OCI-LY3 (cell line): ENCODE measurements around the gene RAB25.

Experiments used
- H2AFZ ChIP-seq: fragments of 200-600, 300-600 bp; shearing (Covaris generic); 2 replicates; pipeline ENCODE4 v1.6.0; 2014; ENCODE audit warnings: antibody characterized with exemption, low read depth, low read length
- H3K27ac ChIP-seq: fragments of 200-600, 300-600 bp; sonication (generic); 2 replicates; pipeline ENCODE4 v1.5.1; 2014; ENCODE audit warnings: mild to moderate bottlenecking, low read length, moderate library complexity, mixed read lengths
- H3K27me3 ChIP-seq: fragments of 200-600, 300-600 bp; sonication (generic); 2 replicates; pipeline ENCODE4 v1.6.1; 2014; ENCODE audit warnings: low read depth, low read length, mixed read lengths
- H3K36me3 ChIP-seq: fragments of 200-600, 300-600 bp; sonication (generic); replicated peaks from 2 replicates; pipeline ENCODE3; 2014; ENCODE audit warnings: low read depth, low read length, mixed read lengths
- H3K4me1 ChIP-seq: fragments of 300-600, 200-600 bp; sonication (generic); 2 replicates; pipeline ENCODE4 v1.6.1; 2014; ENCODE audit warnings: low read length, mixed read lengths
- H3K4me2 ChIP-seq: fragments of 200-600, 300-600 bp; sonication (generic); 2 replicates; pipeline ENCODE4 v1.6.1; 2014; ENCODE audit warnings: low read length, mixed read lengths
- H3K4me3 ChIP-seq: fragments of 300-600, 200-600 bp; sonication (generic); 2 replicates; pipeline ENCODE4 v1.5.1; 2014; ENCODE audit warnings: antibody characterized with exemption, mild to moderate bottlenecking, low read length, moderate library complexity
- H3K79me2 ChIP-seq: fragments of 300-600, 200-600 bp; shearing (Covaris generic); 2 replicates; pipeline ENCODE4 v1.6.1; 2014; ENCODE audit warnings: mild to moderate bottlenecking, low read length, mixed read lengths
- H3K9ac ChIP-seq: fragments of 300-600, 200-600 bp; shearing (Covaris generic); 2 replicates; pipeline ENCODE4 v1.6.0; 2014; ENCODE audit warnings: mild to moderate bottlenecking, low read length, moderate library complexity
- H3K9me3 ChIP-seq: fragments of 200-600, 300-600 bp; shearing (Covaris generic); 2 replicates; pipeline ENCODE4 v1.6.1; 2014; ENCODE audit warnings: low read length, mixed read lengths; ENCODE audit not compliant: insufficient read depth
- H4K20me1 ChIP-seq: fragments of 200-600, 300-600 bp; sonication (generic); 2 replicates; pipeline ENCODE4 v1.6.1; 2016; ENCODE audit warnings: low read length, mixed read lengths; ENCODE audit not compliant: insufficient read depth
- EZH2phosphoT487 ChIP-seq: fragments of 200-600 bp; shearing (Covaris generic); IDR thresholded peaks from 2 replicates; pipeline ENCODE4 v1.6.1; 2018; ENCODE audit warnings: antibody characterized with exemption, mixed run types, low read depth
- TF ChIP-seq, protein P1 (sequence below): fragments of 200-600, 300-600 bp; sonication (generic); IDR thresholded peaks from 2 replicates; pipeline ENCODE4 v1.5.1; 2014; ENCODE audit warnings: antibody characterized with exemption, low read length, low read depth

The RAB25 gene

DNA sequence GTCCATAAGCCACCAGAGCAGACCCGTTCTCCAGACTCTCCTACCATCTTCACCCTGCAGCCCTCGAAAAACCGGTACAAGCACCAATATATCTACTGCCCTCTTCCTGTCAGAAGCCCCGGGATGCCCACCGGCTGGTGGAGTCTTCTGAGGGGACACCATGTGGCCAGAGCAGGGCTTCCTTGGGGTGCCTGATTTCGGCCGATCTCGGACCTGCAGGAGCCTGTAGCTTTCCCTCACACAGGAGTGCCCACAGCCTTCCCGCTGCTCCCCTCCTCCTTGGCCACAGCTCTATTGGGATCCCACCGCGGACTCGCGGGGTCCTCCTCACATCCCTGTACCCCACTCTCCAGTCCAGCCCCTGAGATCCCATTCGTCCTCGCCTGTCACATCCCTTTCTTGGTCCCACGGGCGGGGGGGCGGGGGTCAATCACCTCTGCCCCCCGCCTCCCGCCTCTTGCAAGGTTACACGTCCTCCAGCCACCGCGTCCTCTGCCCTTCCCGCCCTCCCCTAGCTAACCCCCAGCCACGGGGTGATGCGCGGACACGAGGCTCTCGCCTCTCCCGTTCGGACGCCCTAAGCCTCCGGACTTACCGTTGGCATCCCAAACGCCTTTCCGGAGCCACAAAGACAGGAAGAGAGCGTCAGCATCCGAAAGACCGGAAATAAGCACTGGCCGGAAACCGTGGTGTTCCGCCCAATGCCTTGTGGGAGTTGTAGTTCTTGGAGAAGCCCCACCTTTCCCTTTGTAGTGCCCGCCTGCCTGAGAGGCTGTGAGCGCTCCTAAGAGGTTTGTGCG lies 40.5 kb upstream of the RAB25 start, which contains the start of gene SSR2:
SSR2 (minus strand) TSS at position 659 of the 800 bp plus-strand sequence. CDS start 784 bp downstream, outside the sequence.
- peak within 1 kb of the TSS; percentile 16; the same call in 1 of the 2 replicates for H3K27ac ChIP-seq
- H3K9me3 ChIP-seq, result no peaks in the 10 kb centered on the region
- H3K4me2 ChIP-seq, result peak within 1 kb of the TSS; percentile 91
- peak within 1 kb of the TSS; percentile 79 for H3K4me3 ChIP-seq
- peaks cover 22% of the 10 kb centered on the region for H3K36me3 ChIP-seq
- H3K79me2 ChIP-seq, result peaks cover 24% of the 10 kb centered on the region
- H3K27me3 ChIP-seq, result peaks cover 5% of the 10 kb centered on the region; the same call in 1 of the 2 replicates
- H2AFZ ChIP-seq, result peak within 1 kb of the TSS; percentile 94
- peak within 1 kb of the TSS; percentile 70 for H3K9ac ChIP-seq
- TF ChIP-seq EZH2phosphoT487, result no peak
- TF ChIP-seq, protein P1, sequence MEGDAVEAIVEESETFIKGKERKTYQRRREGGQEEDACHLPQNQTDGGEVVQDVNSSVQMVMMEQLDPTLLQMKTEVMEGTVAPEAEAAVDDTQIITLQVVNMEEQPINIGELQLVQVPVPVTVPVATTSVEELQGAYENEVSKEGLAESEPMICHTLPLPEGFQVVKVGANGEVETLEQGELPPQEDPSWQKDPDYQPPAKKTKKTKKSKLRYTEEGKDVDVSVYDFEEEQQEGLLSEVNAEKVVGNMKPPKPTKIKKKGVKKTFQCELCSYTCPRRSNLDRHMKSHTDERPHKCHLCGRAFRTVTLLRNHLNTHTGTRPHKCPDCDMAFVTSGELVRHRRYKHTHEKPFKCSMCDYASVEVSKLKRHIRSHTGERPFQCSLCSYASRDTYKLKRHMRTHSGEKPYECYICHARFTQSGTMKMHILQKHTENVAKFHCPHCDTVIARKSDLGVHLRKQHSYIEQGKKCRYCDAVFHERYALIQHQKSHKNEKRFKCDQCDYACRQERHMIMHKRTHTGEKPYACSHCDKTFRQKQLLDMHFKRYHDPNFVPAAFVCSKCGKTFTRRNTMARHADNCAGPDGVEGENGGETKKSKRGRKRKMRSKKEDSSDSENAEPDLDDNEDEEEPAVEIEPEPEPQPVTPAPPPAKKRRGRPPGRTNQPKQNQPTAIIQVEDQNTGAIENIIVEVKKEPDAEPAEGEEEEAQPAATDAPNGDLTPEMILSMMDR, result 0 out of 2 replicates have a peak, but pooled peaks have one; percentile 13
- peaks cover 13% of the 10 kb centered on the region for H3K4me1 ChIP-seq
- H4K20me1 ChIP-seq, result no peaks in the 10 kb centered on the region

DNA sequence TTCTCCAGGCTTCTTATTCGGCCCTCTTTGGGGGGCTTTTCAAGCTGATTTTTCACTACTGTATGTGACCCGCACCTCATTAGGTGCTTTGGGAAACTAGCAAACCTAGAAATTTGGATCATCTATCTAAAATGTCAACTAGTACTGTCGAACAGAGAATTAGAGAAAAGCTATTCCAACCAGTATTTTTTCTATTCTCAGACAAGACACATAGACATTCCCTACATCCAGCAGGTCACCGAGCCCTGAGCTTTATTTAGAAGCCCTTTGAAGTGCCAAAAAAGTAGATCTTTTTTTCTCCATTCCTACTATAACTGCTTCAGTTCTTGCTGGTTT lies 39.9 kb upstream of the RAB25 start:
- peak overlapping the region; percentile 70 for H3K9ac ChIP-seq
- H3K4me1 ChIP-seq, result peaks cover 13% of the 10 kb centered on the region
- H4K20me1 ChIP-seq, result no peaks in the 10 kb centered on the region
- H2AFZ ChIP-seq, result peak overlapping the region; percentile 94
- peaks cover 24% of the 10 kb centered on the region for H3K79me2 ChIP-seq
- H3K36me3 ChIP-seq, result peaks cover 22% of the 10 kb centered on the region
- H3K27ac ChIP-seq, result no peak overlapping the region
- peaks cover 5% of the 10 kb centered on the region; the same call in 1 of the 2 replicates for H3K27me3 ChIP-seq
- H3K4me3 ChIP-seq, result peak overlapping the region; percentile 79
- TF ChIP-seq, protein P1, result no peak
- H3K9me3 ChIP-seq, result no peaks in the 10 kb centered on the region
- peak overlapping the region; percentile 91 for H3K4me2 ChIP-seq

DNA sequence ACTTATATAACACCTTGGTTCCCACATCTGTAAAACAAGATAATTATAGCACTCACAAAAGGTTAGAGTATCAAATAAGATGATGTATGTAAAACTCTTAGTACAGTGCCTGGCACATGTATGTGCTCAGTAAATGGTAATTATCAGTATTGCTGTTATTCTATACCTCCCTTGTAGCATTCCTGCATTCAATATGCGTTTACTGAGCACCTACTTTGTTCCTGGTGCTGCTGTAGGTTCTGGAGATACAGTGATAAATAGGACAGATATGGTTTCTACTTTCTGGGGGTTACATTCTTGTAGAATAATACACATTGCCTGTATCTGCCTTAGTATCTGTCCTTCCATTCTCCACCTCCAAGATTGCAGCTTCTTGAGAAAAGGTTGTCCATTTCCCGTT lies 39.0 kb upstream of the RAB25 start:
- no peaks in the 10 kb centered on the region for H3K9me3 ChIP-seq
- H3K79me2 ChIP-seq, result peaks cover 24% of the 10 kb centered on the region
- H3K4me1 ChIP-seq, result peaks cover 13% of the 10 kb centered on the region
- H3K9ac ChIP-seq, result no peak overlapping the region
- H2AFZ ChIP-seq, result no peak overlapping the region
- peaks cover 16% of the 10 kb centered on the region for H3K36me3 ChIP-seq
- H3K4me3 ChIP-seq, result no peak overlapping the region
- H3K27ac ChIP-seq, result no peak overlapping the region
- H3K27me3 ChIP-seq, result peaks cover 5% of the 10 kb centered on the region; the same call in 1 of the 2 replicates
- no peaks in the 10 kb centered on the region for H4K20me1 ChIP-seq
- no peak overlapping the region for H3K4me2 ChIP-seq
- no peak for TF ChIP-seq EZH2phosphoT487
- TF ChIP-seq, protein P1, result no peak

DNA sequence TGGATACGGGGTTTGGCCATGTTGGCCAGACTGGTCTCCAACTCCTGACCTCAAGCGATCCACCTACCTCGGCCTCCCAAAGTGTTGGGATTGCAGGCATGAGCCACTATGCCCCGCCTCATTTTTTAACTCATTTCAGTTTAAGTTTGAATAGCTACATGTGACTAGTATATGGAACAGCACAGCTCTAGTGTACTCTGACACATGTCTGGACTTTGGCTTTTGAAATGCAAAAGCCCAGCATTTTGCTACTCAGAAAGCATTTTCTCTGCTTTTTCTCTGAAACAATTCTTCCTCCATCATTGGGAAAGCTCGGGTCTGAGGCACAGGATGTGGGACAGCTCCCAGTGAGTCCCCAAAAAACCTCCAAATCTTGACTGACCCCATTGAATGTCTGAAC lies 36.2 kb upstream of the RAB25 start:
- peaks cover 9% of the 10 kb centered on the region for H3K79me2 ChIP-seq
- H3K27ac ChIP-seq, result no peak overlapping the region
- H2AFZ ChIP-seq, result no peak overlapping the region

More for the DNA sequence above, 36.2 kb upstream of the RAB25 start:
- Histone ChIP-seq H3K4me1 (peaks cover 6% of the 10 kb centered on the region), H4K20me1 (no peaks in the 10 kb centered on the region), H3K27me3 (peaks cover 5% of the 10 kb centered on the region; the same call in 1 of the 2 replicates), H3K4me2 (no peak overlapping the region), H3K4me3 (no peak overlapping the region), H3K9ac (no peak overlapping the region), H3K9me3 (no peaks in the 10 kb centered on the region), H3K36me3 (peaks cover 2% of the 10 kb centered on the region)
- no peak for TF ChIP-seq EZH2phosphoT487
- TF ChIP-seq, protein P1, result no peak
